Transverse colon (tissue), 4 donors: ENCODE measurements around the gene TRMT2A.

Source experiments
- CTCF ChIP-seq, 5 experiments: fragments of 200-600 bp in 3 of 5; fragments of 450-650 bp in 2 of 5; sonication (generic) in 3 of 5; IDR thresholded peaks; 1 replicate in 2 of 5; 2 replicates in 3 of 5; pipeline ENCODE4 v1.5.1; 2016 to 2017; ENCODE audit warnings: antibody characterized with exemption in 5 of 5, inconsistent platforms in 3 of 5, mild to moderate bottlenecking in 2 of 5, moderate library complexity in 1 of 5
- POLR2A ChIP-seq: fragments of 450-650 bp; IDR thresholded peaks from one replicate; pipeline ENCODE4 v1.6.1; 2016; ENCODE audit warnings: antibody characterized with exemption, mild to moderate bottlenecking, moderate library complexity
- POLR2AphosphoS5 ChIP-seq, 3 donors: sonication (generic); formaldehyde crosslinking; IDR thresholded peaks; one replicate each; pipeline ENCODE4 v1.6.1; 2016; ENCODE audit warnings: antibody characterized with exemption in 3 of 3

GRCh38 chr22:20156611-20157429 is 39.8 kb upstream of the TRMT2A start:
- TF ChIP-seq POLR2AphosphoS5 (IDR thresholded peaks at IDR 0.05), result no peak
- TF ChIP-seq CTCF (IDR thresholded peaks at IDR 0.05), result peak; percentile 98 to 100 (median 99)
- no peak for TF ChIP-seq POLR2A
